Measurements from ENCODE around the gene RGS7BP.
A peak's percentile ranks its signal among the peaks of the same experiment; 100 is the strongest.

The RGS7BP gene

DNA sequence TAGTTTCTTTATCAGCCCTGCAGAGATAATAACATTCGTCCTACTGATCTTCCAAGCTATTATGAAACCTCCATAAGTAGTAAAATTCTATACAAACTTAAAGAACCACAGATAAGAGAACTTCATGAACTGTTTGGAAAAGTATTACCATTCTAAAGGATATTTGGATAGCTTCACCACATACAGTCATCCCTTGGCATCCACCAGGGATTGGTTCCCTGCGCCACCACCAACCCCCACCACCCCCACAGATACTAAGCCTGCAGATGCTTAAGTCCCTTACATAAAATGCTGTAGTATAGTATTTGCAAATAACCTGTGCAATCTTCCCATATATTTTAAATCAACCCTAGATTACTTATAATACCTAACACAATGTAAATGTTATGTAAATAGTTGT lies 123.1 kb downstream of the RGS7BP start:
- TF ChIP-seq, protein P1, sequence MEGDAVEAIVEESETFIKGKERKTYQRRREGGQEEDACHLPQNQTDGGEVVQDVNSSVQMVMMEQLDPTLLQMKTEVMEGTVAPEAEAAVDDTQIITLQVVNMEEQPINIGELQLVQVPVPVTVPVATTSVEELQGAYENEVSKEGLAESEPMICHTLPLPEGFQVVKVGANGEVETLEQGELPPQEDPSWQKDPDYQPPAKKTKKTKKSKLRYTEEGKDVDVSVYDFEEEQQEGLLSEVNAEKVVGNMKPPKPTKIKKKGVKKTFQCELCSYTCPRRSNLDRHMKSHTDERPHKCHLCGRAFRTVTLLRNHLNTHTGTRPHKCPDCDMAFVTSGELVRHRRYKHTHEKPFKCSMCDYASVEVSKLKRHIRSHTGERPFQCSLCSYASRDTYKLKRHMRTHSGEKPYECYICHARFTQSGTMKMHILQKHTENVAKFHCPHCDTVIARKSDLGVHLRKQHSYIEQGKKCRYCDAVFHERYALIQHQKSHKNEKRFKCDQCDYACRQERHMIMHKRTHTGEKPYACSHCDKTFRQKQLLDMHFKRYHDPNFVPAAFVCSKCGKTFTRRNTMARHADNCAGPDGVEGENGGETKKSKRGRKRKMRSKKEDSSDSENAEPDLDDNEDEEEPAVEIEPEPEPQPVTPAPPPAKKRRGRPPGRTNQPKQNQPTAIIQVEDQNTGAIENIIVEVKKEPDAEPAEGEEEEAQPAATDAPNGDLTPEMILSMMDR (IDR thresholded peaks at IDR 0.05; ENCODE audit: low read depth, low read length), result no peak
- no peak for DNase-seq (ENCODE audit: extremely low read depth, low read depth)

DNA sequence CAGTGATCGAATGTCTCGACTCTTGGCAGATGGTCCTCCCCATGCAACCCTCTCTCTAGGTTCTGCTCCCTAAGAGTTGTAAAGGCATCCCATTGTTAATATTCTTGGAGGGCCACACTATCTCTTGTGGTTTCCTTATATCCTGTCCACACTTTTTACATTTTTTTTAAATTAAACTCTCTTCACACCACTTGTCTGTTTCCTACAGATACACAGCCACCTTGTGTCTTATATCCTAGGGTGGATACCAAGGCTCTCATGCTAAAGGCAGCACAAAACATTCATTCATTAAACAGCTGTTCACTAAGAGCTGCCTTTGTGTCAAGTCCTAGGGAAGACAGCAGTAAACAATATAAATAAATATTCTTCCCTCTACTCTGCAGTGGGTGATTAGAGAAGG lies 124.0 kb downstream of the RGS7BP start:
- DNase-seq (ENCODE audit: extremely low read depth, low read depth), result no peak
- TF ChIP-seq, protein P1 (IDR thresholded peaks at IDR 0.05; ENCODE audit: low read depth, low read length), result no peak

DNA sequence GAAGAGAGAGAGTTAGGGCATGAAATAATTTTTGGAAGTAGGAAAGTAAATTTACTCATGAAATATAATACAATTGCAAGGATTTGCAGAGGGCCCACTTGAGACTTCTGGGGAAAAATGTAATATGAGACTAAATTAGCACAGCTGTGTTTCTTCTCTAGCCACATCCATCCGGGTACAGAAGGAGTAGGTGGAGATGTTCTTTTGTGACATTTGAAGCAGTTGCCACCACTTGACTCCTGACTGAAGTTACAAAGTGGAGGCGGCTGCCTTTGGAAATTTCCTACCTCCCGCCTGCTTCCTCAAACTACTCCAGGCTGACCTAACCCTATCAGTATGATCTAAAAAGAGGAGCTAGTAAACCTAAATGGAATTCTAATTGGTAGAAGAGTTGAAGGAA lies 126.4 kb downstream of the RGS7BP start:
- no peak for DNase-seq (ENCODE audit: extremely low read depth, low read depth)
- TF ChIP-seq, protein P1 (IDR thresholded peaks at IDR 0.05; ENCODE audit: low read depth, low read length), result no peak

DNA sequence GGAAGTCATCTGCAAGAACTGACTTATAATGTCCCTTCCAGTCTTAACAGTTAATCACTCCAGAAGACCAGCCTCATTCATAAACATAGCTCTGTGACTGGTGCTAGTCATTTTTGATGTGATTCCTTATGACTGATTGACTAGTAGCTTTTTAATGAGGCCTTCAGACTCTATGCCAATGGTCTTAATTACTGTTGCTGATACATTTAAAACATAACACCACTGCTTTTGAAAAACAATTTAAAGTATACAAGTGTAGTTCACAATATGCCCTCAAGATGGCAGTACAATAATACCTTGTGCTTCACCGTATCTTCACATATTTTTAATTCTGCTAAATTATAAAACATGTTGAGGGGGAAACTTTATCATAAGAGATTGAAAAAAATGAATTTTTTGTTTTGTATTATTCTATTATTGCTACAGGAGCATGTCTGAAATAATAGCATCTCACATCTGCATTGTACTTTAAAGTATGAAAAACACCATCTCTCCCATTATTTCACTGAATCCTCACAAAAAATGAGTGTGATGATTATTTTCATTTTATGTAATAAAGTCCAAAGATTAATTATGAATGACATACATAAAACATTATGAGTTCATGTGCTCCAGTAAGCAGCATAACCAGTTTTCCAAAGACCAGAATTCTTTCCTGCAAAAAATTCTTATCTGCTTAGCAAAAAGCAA lies 129.3 kb downstream of the RGS7BP start:
- TF ChIP-seq, protein P1 (IDR thresholded peaks at IDR 0.05; ENCODE audit: low read depth, low read length), result peak; percentile 58
- no peak for DNase-seq (ENCODE audit: extremely low read depth, low read depth)

DNA sequence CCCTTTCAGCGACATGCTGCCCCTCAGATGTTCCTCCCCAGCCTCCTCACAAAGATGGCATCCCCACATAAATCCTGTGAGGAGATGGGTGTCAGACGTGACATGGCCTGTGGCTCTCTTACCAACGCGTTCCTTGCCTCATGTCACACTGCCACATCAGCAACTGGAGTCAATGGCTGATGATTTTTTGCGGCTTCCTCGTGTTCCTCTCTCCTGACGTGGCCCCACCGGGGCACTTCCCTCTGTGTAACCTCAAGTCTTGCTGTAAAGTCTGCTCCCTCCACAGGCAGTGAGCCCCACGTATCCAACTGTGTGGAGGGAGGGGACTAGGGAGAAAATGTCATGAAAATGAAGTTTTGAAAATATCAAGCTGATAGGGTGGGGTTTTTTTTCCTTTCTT lies 131.3 kb downstream of the RGS7BP start:
- DNase-seq (ENCODE audit: extremely low read depth, low read depth), result no peak
- TF ChIP-seq, protein P1 (IDR thresholded peaks at IDR 0.05; ENCODE audit: low read depth, low read length), result no peak

DNA sequence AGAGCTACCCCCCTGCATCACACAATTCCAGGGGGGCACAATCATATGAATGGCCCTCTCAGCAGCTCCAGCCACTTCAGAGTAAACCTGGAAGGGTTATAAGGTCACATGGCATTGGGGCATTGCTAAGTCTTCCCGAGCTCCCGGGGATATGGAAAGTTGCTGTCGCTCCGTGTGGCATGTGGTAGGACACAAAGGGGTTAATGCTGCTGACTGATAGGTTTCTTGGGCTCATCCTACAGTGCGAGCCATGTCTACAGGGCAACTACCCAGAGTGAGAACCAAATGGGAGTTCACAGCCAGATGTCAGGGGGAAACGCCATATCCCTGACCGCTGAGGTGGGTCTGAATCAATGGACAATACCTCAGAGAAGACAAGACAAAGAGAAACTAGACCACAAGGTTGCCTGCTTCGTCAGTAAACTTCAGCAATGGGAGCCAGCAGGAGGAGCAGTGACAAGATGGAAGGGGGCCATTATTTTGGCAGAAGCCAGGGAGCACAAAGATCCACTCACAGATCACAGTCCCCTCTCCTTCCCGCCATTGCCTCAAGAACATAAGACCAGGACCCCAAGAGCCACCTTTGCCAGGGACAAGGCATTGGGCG lies 132.1 kb downstream of the RGS7BP start:
- TF ChIP-seq, protein P1 (IDR thresholded peaks at IDR 0.05; ENCODE audit: low read depth, low read length), result peak; percentile 17
- no peak for DNase-seq (ENCODE audit: extremely low read depth, low read depth)

DNA sequence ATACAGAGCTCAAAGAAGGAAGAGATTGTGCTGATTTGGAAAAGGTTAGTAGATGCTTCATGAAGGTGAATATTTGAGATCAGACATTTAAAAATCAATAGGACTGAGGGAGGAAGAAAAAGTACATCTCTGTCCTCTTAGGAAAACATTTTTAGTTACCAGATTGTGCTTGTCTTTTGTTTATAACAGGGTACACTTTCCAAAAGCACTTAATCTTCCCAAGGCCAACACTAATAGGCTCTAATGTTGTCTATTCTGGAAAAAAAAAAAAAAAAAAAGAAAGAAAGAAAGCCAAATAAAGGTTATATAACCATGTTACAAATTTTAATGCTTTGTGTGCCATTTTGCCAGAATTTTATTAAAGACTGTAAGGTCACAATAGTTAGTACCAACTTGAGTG lies 139.0 kb downstream of the RGS7BP start:
- TF ChIP-seq, protein P1 (IDR thresholded peaks at IDR 0.05; ENCODE audit: low read depth, low read length), result no peak
- no peak for DNase-seq (ENCODE audit: extremely low read depth, low read depth)
